ENCODE results near the gene TM9SF1. TPM values are rescaled to one million over a fixed set of nuclear protein-coding genes. Genes with fewer than 3 reads are reported as not detected.

TM9SF1 gene
- total and polyA plus RNA-seq, 2 donors, result 30.4 to 48.1 TPM

GRCh38 chr14:24196071-24197055, 1.1 kb upstream of the TM9SF1 start:
- DNase-seq (ENCODE audit: extremely low spot score), result no peak
- peaks cover under 1% of the 10 kb centered on the region for H3K36me3 ChIP-seq (ENCODE audit: insufficient read depth)
- peaks cover 1% of the 10 kb centered on the region for H3K4me1 ChIP-seq (ENCODE audit: insufficient read depth)
- H3K27ac ChIP-seq (ENCODE audit: low read depth), result peak overlapping the region; percentile 94
- 36% methylated on average over 33 of the region's 33 CpGs for WGBS
- H3K4me3 ChIP-seq (ENCODE audit: low read depth, low read length), result peak overlapping the region; percentile 67

GRCh38 chr14:24194873-24195185, 412 bp downstream of the TM9SF1 start:
- DNase-seq (ENCODE audit: extremely low spot score), result no peak
- Histone ChIP-seq H3K4me1 (ENCODE audit: insufficient read depth) (peaks cover 1% of the 10 kb centered on the region), H3K4me3 (ENCODE audit: low read depth, low read length) (peak overlapping the region; percentile 67), H3K36me3 (ENCODE audit: insufficient read depth) (no peaks in the 10 kb centered on the region), H3K27ac (ENCODE audit: low read depth) (peak overlapping the region; percentile 94)
- 56% methylated on average over 8 of the region's 8 CpGs for WGBS

GRCh38 chr14:24194186-24194872, 912 bp downstream of the TM9SF1 start:
- DNase-seq (ENCODE audit: extremely low spot score), result no peak
- Histone ChIP-seq H3K27ac (ENCODE audit: low read depth) (no peak overlapping the region), H3K4me1 (ENCODE audit: insufficient read depth) (peaks cover 1% of the 10 kb centered on the region), H3K4me3 (ENCODE audit: low read depth, low read length) (peak overlapping the region; percentile 67), H3K36me3 (ENCODE audit: insufficient read depth) (no peaks in the 10 kb centered on the region)
- WGBS, result 81% methylated on average over 7 of the region's 7 CpGs

- Histone ChIP-seq H3K4me3 (ENCODE audit: low read depth, low read length) (no peak overlapping the region), H3K27ac (ENCODE audit: low read depth) (no peak overlapping the region), H3K4me1 (ENCODE audit: insufficient read depth) (peaks cover 1% of the 10 kb centered on the region), H3K36me3 (ENCODE audit: insufficient read depth) (no peaks in the 10 kb centered on the region)
- DNase-seq (ENCODE audit: extremely low spot score), result no peak
- 97% methylated on average over 15 of the region's 15 CpGs for WGBS
These were observed 2.3 kb downstream of the TM9SF1 start for GRCh38 chr14:24192933-24193332.

GRCh38 chr14:24190416-24190815, 4.8 kb downstream of the TM9SF1 start:
- Histone ChIP-seq H3K27ac (ENCODE audit: low read depth) (no peak overlapping the region), H3K4me3 (ENCODE audit: low read depth, low read length) (no peak overlapping the region), H3K4me1 (ENCODE audit: insufficient read depth) (no peaks in the 10 kb centered on the region), H3K36me3 (ENCODE audit: insufficient read depth) (no peaks in the 10 kb centered on the region)
- DNase-seq (ENCODE audit: extremely low spot score), result no peak
- 92% methylated on average over 10 of the region's 10 CpGs for WGBS

- no peaks in the 10 kb centered on the region for H3K36me3 ChIP-seq (ENCODE audit: insufficient read depth)
- no peak for DNase-seq (ENCODE audit: extremely low spot score)
- no peak overlapping the region for H3K27ac ChIP-seq (ENCODE audit: low read depth)
- no peaks in the 10 kb centered on the region for H3K4me1 ChIP-seq (ENCODE audit: insufficient read depth)
- WGBS, result 94% methylated on average over 9 of the region's 9 CpGs
- H3K4me3 ChIP-seq (ENCODE audit: low read depth, low read length), result no peak overlapping the region
These were observed 5.8 kb downstream of the TM9SF1 start for GRCh38 chr14:24189460-24189859.

- Histone ChIP-seq H3K27ac (ENCODE audit: low read depth) (no peak overlapping the region), H3K4me3 (ENCODE audit: low read depth, low read length) (no peak overlapping the region), H3K36me3 (ENCODE audit: insufficient read depth) (no peaks in the 10 kb centered on the region), H3K4me1 (ENCODE audit: insufficient read depth) (no peaks in the 10 kb centered on the region)
- DNase-seq (ENCODE audit: extremely low spot score), result no peak
- 2% methylated on average over 3 of the region's 3 CpGs for WGBS
These were observed 6.2 kb downstream of the TM9SF1 start for GRCh38 chr14:24189059-24189375.

- no peaks in the 10 kb centered on the region for H3K36me3 ChIP-seq (ENCODE audit: insufficient read depth)
- WGBS, result under 1% methylated on average over 65 of the region's 65 CpGs
These were observed 6.8 kb downstream of the TM9SF1 start, which contains the start of gene IPO4 for GRCh38 chr14:24188251-24189058. IPO4 (minus strand) TSS chr14:24188816; CDS start chr14:24188787, 29 bp downstream.

GRCh38 chr14:24187539-24187915, 7.7 kb downstream of the TM9SF1 start:
- Histone ChIP-seq H3K36me3 (ENCODE audit: insufficient read depth) (no peaks in the 10 kb centered on the region), H3K27ac (ENCODE audit: low read depth) (no peak overlapping the region), H3K4me3 (ENCODE audit: low read depth, low read length) (no peak overlapping the region), H3K4me1 (ENCODE audit: insufficient read depth) (no peaks in the 10 kb centered on the region)
- DNase-seq (ENCODE audit: extremely low spot score), result no peak
- WGBS, result 88% methylated on average over 2 of the region's 2 CpGs

More at GRCh38 chr14:24188251-24189058, 6.8 kb downstream of the TM9SF1 start, which contains the start of gene IPO4:
- Histone ChIP-seq H3K4me3 (ENCODE audit: low read depth, low read length) (peak within 1 kb of the TSS; percentile 62), H3K4me1 (ENCODE audit: insufficient read depth) (no peaks in the 10 kb centered on the region), H3K27ac (ENCODE audit: low read depth) (peak within 1 kb of the TSS; percentile 16)
- DNase-seq (ENCODE audit: extremely low spot score), result peak; percentile 92

GRCh38 chr14:24186831-24187538, 8.3 kb downstream of the TM9SF1 start:
- WGBS, result 93% methylated on average over 10 of the region's 10 CpGs
- DNase-seq (ENCODE audit: extremely low spot score), result no peak
- Histone ChIP-seq H3K4me3 (ENCODE audit: low read depth, low read length) (no peak overlapping the region), H3K4me1 (ENCODE audit: insufficient read depth) (no peaks in the 10 kb centered on the region), H3K36me3 (ENCODE audit: insufficient read depth) (no peaks in the 10 kb centered on the region), H3K27ac (ENCODE audit: low read depth) (no peak overlapping the region)

- no peaks in the 10 kb centered on the region for H3K4me1 ChIP-seq (ENCODE audit: insufficient read depth)
- DNase-seq (ENCODE audit: extremely low spot score), result no peak
- H3K36me3 ChIP-seq (ENCODE audit: insufficient read depth), result no peaks in the 10 kb centered on the region
- H3K4me3 ChIP-seq (ENCODE audit: low read depth, low read length), result no peak overlapping the region
- no peak overlapping the region for H3K27ac ChIP-seq (ENCODE audit: low read depth)
- 93% methylated on average over 11 of the region's 11 CpGs for WGBS
These were observed 9.5 kb downstream of the TM9SF1 start for GRCh38 chr14:24185741-24186140.

- no peaks in the 10 kb centered on the region for H3K4me1 ChIP-seq (ENCODE audit: insufficient read depth)
- no peak overlapping the region for H3K27ac ChIP-seq (ENCODE audit: low read depth)
- peaks cover 2% of the 10 kb centered on the region for H3K36me3 ChIP-seq (ENCODE audit: insufficient read depth)
- 96% methylated on average over 7 of the region's 7 CpGs for WGBS
- H3K4me3 ChIP-seq (ENCODE audit: low read depth, low read length), result no peak overlapping the region
- DNase-seq (ENCODE audit: extremely low spot score), result no peak
These were observed 10.2 kb downstream of the TM9SF1 start for GRCh38 chr14:24185026-24185425.

Data from urinary bladder (tissue), 4 donors.